B cell (primary cell): ENCODE results near the gene FAM131C.

ENCODE experiments used
- EZH2 ChIP-seq: IDR thresholded peaks from 2 replicates; pipeline ENCODE4 v1.6.1; 2012; ENCODE audit warnings: borderline replicate concordance, low read depth, mild to moderate bottlenecking, moderate library complexity, low read length; ENCODE audit not compliant: insufficient read depth, poor library complexity, severe bottlenecking
- TF ChIP-seq, protein P1 (sequence below): fragments of 200-600 bp; IDR thresholded peaks from one replicate; pipeline ENCODE4 v1.8.0; 2022; ENCODE audit warnings: antibody characterized with exemption, mild to moderate bottlenecking

GRCh38 chr1:16031551-16031950 is 41.9 kb downstream of the FAM131C start:
- TF ChIP-seq, protein P1, sequence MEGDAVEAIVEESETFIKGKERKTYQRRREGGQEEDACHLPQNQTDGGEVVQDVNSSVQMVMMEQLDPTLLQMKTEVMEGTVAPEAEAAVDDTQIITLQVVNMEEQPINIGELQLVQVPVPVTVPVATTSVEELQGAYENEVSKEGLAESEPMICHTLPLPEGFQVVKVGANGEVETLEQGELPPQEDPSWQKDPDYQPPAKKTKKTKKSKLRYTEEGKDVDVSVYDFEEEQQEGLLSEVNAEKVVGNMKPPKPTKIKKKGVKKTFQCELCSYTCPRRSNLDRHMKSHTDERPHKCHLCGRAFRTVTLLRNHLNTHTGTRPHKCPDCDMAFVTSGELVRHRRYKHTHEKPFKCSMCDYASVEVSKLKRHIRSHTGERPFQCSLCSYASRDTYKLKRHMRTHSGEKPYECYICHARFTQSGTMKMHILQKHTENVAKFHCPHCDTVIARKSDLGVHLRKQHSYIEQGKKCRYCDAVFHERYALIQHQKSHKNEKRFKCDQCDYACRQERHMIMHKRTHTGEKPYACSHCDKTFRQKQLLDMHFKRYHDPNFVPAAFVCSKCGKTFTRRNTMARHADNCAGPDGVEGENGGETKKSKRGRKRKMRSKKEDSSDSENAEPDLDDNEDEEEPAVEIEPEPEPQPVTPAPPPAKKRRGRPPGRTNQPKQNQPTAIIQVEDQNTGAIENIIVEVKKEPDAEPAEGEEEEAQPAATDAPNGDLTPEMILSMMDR, result no peak
- TF ChIP-seq EZH2, result no peak
